ENCODE measurements around the gene RNF148.

GRCh38 chr7:122676466-122676865, 26.3 kb downstream of the RNF148 start:
- TF ChIP-seq CTCF (IDR thresholded peaks at IDR 0.05) (no peak), EP300 (IDR thresholded peaks at IDR 0.05) (no peak), POLR2A (IDR thresholded peaks at IDR 0.05) (no peak), POLR2AphosphoS5 (IDR thresholded peaks at IDR 0.05) (no peak)

Measured in upper lobe of left lung (tissue), 4 donors.